Osteocyte (in vitro differentiated cells): ENCODE results near the gene ARHGAP42. TPM values are rescaled to one million over a fixed set of nuclear protein-coding genes. Genes with fewer than 3 reads are reported as not detected.
A peak's percentile ranks its signal among the peaks of the same experiment; 100 is the strongest.

Experiments used
- DNase-seq: peaks from one replicate; pipeline ENCODE4 v3.0.0; 2021; ENCODE audit warnings: mixed read lengths; ENCODE audit not compliant: unreplicated experiment; ENCODE audit errors: extremely low spot score
- H3K27ac Mint-ChIP-seq: one replicate; pipeline ENCODE4 v1.8.0; 2021; ENCODE audit warnings: mild to moderate bottlenecking, mixed read lengths; ENCODE audit not compliant: unreplicated experiment
- H3K27me3 Mint-ChIP-seq: one replicate; pipeline ENCODE4 v1.8.0; 2021; ENCODE audit warnings: mixed read lengths; ENCODE audit not compliant: unreplicated experiment
- H3K36me3 Mint-ChIP-seq: one replicate; pipeline ENCODE4 v1.8.0; 2021; ENCODE audit warnings: mixed read lengths; ENCODE audit not compliant: unreplicated experiment
- H3K4me1 Mint-ChIP-seq: one replicate; pipeline ENCODE4 v1.8.0; 2021; ENCODE audit warnings: mixed read lengths; ENCODE audit not compliant: unreplicated experiment
- H3K4me3 Mint-ChIP-seq: one replicate; pipeline ENCODE4 v1.8.0; 2021; ENCODE audit warnings: mild to moderate bottlenecking, moderate library complexity, mixed read lengths; ENCODE audit not compliant: unreplicated experiment
- H3K9me3 Mint-ChIP-seq: one replicate; pipeline ENCODE4 v1.8.0; 2021; ENCODE audit warnings: mixed read lengths; ENCODE audit not compliant: unreplicated experiment
- CTCF ChIP-seq: fragments of 200-600 bp; sonication (generic); IDR thresholded peaks from 2 replicates; pipeline ENCODE4 v1.5.0; 2021; ENCODE audit warnings: antibody characterized with exemption, mild to moderate bottlenecking, moderate library complexity
- total RNA-seq: library from RNA; stranded (reverse); gene quantifications from 2 replicates; pipeline ENCODE4 v1.2.1, GENCODE V29; 2021

ARHGAP42 gene
- total RNA-seq, 1 donor from 2014 or later: 12.7 TPM

GRCh38 chr11:100857236-100858005, 170.3 kb downstream of the ARHGAP42 start:
- Mint-ChIP-seq H3K4me1 (peaks cover 13% of the 10 kb centered on the region), H3K9me3 (no peaks in the 10 kb centered on the region), H3K27ac (no peak overlapping the region), H3K36me3 (peaks cover 5% of the 10 kb centered on the region), H3K4me3 (no peak overlapping the region), H3K27me3 (no peaks in the 10 kb centered on the region)
- DNase-seq: no peak
- no peak for TF ChIP-seq CTCF

GRCh38 chr11:100860318-100861155, 173.4 kb downstream of the ARHGAP42 start:
- Mint-ChIP-seq H3K9me3 (no peaks in the 10 kb centered on the region), H3K36me3 (peaks cover 5% of the 10 kb centered on the region), H3K4me3 (no peak overlapping the region), H3K27me3 (no peaks in the 10 kb centered on the region), H3K27ac (no peak overlapping the region), H3K4me1 (peaks cover 15% of the 10 kb centered on the region)
- DNase-seq: no peak
- no peak for TF ChIP-seq CTCF

- H3K36me3 Mint-ChIP-seq: peaks cover 7% of the 10 kb centered on the region
- TF ChIP-seq CTCF: no peak
- peaks cover 18% of the 10 kb centered on the region for H3K4me1 Mint-ChIP-seq
- DNase-seq: no peak
- H3K27me3 Mint-ChIP-seq: no peaks in the 10 kb centered on the region
- H3K4me3 Mint-ChIP-seq: no peak overlapping the region
- H3K9me3 Mint-ChIP-seq: no peaks in the 10 kb centered on the region
- H3K27ac Mint-ChIP-seq: no peak overlapping the region
Observed at GRCh38 chr11:100861212-100861611, 174.1 kb downstream of the ARHGAP42 start.

GRCh38 chr11:100863080-100863581, 176.0 kb downstream of the ARHGAP42 start:
- DNase-seq: no peak
- no peak overlapping the region for H3K4me3 Mint-ChIP-seq
- H3K4me1 Mint-ChIP-seq: peaks cover 15% of the 10 kb centered on the region
- no peaks in the 10 kb centered on the region for H3K9me3 Mint-ChIP-seq
- no peaks in the 10 kb centered on the region for H3K27me3 Mint-ChIP-seq
- no peak for TF ChIP-seq CTCF
- peaks cover 10% of the 10 kb centered on the region for H3K36me3 Mint-ChIP-seq
- H3K27ac Mint-ChIP-seq: peak overlapping the region; percentile 81
